Measurements from ENCODE around the gene C2CD2.

- TF ChIP-seq ZFP3 (CRISPR knock-in tag; IDR thresholded peaks at IDR 0.05), result 0 out of 2 replicates have a peak, but pooled peaks have one; percentile 21
- TF ChIP-seq RARB (CRISPR knock-in tag; IDR thresholded peaks at IDR 0.05), result no peak
- TF ChIP-seq PATZ1 (CRISPR knock-in tag; IDR thresholded peaks at IDR 0.05; ENCODE audit: borderline replicate concordance), result no peak
- TF ChIP-seq GLIS3 (CRISPR knock-in tag; IDR thresholded peaks at IDR 0.05), result no peak
- TF ChIP-seq TCF4 (CRISPR knock-in tag; IDR thresholded peaks at IDR 0.05; ENCODE audit: borderline replicate concordance), result no peak
- no peak for TF ChIP-seq ESRRG (CRISPR knock-in tag; IDR thresholded peaks at IDR 0.05)
- TF ChIP-seq ARNTL (CRISPR knock-in tag; IDR thresholded peaks at IDR 0.05; ENCODE audit: borderline replicate concordance, low read depth), result no peak
- TF ChIP-seq CREB5 (CRISPR knock-in tag; IDR thresholded peaks at IDR 0.05; ENCODE audit: low read depth), result no peak
- no peak for TF ChIP-seq OSR1 (CRISPR knock-in tag; IDR thresholded peaks at IDR 0.05)
- TF ChIP-seq TOX (CRISPR knock-in tag; IDR thresholded peaks at IDR 0.05; ENCODE audit: borderline replicate concordance), result no peak
These were observed 4.4 kb upstream of the C2CD2 start for GRCh38 chr21:41957991-41958766.

Measured in SK-N-SH treated with all-trans-retinoic acid at 6 μM for 48 hours (cell line).